Stimulated activated CD4-positive, alpha-beta T cell treated with anti-CD3 and anti-CD28 coated beads, Interleukin-2, amount 100 ng/mL, for 48 hours (primary cell): ENCODE data around the gene ARID5B.

ENCODE experiments used
- DNase-seq, 2 donors: peaks; one replicate each; pipeline ENCODE4 v3.0.0-alpha.2; 2020

Gene ARID5B

GRCh38 chr10:61883371-61884025 is 18.0 kb upstream of the ARID5B start:
- no peak for DNase-seq

- no peak for DNase-seq
Observed at GRCh38 chr10:61887772-61888171, 13.7 kb upstream of the ARID5B start.

- no peak for DNase-seq
Observed at GRCh38 chr10:61888744-61889143, 12.8 kb upstream of the ARID5B start.

DNA sequence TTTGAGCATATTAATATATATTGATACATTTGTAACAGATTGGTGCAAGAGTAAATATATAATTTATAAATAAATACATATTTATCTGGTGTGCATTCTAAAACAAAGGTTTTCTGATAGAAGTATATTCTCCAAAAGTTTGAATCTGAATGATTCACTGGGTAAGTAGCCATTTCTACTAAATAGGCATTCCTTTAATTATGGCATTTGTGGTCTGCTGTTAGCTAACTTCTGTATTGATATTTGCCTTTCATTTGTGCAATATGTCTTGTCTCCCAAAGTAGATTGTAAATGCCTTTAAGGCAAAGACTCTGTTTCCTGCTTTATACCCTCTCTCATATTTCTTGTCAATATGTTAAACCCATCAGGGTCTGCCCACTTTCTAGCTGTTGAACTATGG is 11.1 kb upstream of the ARID5B start:
- DNase-seq, result no peak

GRCh38 chr10:61890881-61891409 is 10.6 kb upstream of the ARID5B start:
- DNase-seq, result no peak

- no peak for DNase-seq
Observed at GRCh38 chr10:61891906-61892585, 9.5 kb upstream of the ARID5B start.

DNA sequence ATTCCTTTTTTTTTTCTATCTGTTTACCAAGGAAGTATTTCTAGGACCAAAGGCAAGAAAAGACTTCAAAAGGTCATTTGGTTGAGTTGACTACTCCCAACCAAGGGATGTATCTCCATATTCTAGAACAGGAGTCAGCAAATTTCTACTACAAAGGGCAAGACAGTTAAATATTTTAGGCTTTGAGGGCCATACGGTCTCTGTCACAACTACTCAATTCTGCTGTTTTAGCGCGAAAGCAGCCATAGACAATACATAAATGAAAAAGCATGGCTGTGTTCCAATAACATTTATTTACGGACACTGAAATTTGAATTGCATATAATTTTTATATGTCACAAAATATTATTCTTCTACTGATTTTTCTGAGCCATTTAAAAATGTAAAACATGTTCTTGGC is 8.5 kb upstream of the ARID5B start:
- DNase-seq, result no peak

DNA sequence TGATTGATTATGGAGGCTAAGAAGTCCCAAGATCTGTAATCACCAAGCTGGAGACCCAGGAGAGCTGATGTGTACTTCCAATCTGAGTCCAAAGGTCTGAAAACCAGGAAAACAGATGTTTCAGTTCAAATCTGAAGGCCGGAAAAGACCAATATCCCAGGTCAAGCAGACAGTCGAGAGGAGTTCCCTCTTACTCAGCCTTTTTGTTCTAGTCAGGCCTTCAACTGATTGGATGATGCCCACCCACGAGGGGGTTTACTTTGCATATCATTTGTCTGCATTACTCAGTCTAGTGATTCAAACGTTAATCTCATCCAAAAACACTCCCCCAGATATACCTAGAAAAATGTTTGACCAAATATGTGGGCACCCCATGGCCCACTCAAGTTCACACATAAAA is 7.4 kb upstream of the ARID5B start:
- DNase-seq, result no peak

DNA sequence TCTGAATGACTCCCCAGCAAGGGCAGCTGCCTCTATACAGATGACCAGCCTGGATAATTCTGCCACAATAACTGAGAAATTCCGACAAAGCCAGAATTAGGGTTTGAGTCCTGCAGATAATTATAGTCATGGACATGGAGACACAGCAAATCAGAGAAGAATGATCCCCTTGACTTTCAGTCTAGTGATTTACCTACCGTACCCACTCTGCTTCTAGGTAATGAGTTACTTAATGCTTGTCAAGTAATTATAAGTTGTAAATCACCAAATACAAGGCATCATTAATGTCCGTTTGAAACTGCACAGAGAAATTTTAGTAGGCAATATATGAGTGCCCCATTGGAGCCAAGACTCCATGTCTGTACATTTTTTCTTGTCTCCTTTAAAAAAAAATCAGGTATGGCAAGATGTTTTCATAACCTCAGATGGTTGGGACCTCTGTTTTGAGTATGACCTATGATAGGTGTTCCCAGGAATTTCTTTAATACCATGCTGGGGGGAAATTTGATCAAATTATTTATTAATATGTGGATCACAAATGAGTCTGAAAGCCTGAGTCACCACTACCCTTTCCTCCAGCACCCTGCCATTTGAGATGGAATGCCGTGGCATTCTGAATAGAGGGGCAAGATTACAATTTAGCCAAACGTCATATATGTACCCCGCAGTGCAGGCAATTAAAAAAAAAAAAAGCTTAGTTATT is 5.5 kb upstream of the ARID5B start:
- DNase-seq, result no peak

DNA sequence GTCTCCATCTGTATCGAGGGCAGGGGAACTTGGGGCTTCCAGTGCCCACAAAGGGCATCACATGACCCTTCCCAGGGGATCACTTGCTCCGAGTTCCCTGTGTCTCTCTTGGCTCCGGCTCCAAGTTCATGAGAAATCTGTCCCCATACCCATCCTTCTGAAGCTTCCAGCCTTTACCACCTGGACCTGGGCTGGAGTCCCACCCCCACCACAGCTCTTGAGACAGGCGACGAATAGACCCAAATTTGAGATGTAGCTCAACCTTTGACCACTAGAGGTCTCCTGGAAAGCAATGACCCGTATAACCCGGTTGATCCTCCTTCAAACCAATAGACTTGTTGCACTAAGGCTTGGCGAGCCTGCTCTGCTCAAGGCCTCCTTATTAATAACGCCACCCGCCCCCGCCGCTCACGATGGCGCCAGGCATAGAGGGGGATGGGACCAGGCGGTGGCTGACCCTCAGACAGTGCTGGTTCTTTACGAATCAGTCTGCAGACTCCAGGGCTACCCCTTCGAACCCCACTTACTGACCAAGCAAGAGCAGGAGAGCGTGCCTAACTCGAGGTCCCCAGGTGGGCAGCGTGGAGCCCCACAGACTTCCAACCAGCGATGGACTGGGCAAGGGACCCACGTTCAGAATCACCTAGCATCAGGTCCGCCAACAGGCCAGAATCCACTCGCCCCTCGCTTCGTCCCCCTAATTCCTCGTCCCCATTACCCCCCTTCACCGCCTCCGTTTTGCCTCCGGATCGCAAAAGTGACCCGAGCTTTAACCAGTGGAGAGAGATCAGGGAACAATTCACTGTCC is 4.4 kb upstream of the ARID5B start:
- DNase-seq, result peak in 1 of 2 donors; percentile 56

- DNase-seq, result no peak
Observed at GRCh38 chr10:61897671-61898434, 3.6 kb upstream of the ARID5B start.

DNA sequence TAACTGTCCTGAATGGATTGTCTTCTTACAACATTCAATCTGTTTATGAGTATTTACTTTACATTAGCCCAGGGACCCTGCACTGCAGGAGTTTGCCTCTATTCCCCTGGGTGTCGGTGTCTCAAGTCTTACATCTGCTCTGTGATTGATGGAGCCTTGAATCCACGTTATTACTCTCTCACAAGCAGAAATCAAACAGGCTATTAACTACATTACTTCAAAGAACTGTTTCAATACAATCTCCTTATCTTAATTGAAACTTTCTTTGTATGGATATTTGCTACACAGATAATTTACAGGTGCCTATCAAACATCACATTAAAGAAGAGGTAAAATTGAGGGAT is 3.1 kb upstream of the ARID5B start:
- DNase-seq, result no peak

- DNase-seq, result no peak
Observed at GRCh38 chr10:61899069-61899531, 2.4 kb upstream of the ARID5B start.

- DNase-seq, result no peak
Observed at GRCh38 chr10:61899663-61899996, 1.9 kb upstream of the ARID5B start.

DNA sequence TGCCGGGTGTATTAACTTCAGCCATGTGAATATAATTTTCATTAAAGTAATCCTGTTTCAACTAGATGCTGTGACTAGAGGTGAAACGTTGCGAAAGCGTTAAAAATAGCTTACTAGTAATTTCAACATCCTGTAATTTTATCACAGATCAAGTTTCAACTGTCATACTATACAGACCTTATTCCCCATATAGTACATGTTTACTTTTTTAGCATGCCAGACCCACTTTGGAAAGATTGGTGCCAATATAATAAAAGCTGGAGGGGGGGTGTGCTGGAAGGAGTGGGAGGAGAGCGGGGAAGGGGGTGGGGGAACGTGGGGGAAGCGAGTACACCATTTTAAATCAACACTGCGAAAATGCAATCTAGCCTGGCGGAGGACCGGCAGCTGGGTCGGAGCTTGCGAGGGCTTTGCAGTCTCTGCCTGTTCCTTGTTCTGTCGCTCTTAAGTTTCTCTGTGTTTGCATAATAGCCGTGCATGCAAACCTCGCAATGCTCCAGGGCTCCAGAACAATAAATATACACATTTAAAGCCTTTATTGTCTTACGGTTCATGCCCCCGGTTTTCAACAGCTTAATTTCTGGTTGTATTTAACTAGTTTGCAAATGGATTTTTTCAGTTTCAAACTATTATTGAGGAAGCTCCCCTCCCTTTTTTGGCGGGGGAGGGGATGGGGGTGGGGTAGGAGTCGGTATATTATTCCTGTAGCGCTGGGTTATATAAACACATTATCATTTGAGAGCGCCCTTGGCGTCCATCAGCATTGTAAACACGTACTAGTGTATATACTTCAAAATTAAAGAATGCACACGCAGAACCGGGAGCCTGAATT is 1.3 kb upstream of the ARID5B start:
- DNase-seq, result peak in 1 of 2 donors; percentile 43

DNA sequence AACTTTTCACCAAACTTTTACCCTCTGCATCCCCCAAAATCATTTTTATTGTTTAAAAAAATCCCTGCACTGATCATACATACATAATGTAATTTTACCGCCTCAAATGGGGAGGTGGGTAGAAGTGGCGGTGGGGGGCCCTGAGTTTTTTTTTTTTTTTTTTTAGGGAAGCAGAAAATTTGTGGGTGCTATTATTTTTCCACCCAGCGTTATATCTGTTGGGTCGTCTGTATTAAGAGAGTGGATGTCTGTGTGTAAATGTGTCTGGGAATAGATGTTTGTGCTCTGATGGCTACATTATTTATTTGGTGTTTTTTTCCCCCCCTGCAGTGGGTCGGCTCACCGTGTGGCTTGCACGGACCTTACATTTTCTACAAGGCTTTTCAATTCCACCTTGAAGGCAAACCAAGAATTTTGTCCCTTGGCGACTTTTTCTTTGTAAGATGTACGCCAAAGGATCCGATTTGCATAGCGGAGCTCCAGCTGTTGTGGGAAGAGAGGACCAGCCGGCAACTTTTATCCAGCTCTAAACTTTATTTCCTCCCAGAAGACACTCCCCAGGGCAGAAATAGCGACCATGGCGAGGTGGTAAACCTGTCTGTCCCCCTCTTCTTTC is 438 bp downstream of the ARID5B start:
- DNase-seq, result no peak

DNA sequence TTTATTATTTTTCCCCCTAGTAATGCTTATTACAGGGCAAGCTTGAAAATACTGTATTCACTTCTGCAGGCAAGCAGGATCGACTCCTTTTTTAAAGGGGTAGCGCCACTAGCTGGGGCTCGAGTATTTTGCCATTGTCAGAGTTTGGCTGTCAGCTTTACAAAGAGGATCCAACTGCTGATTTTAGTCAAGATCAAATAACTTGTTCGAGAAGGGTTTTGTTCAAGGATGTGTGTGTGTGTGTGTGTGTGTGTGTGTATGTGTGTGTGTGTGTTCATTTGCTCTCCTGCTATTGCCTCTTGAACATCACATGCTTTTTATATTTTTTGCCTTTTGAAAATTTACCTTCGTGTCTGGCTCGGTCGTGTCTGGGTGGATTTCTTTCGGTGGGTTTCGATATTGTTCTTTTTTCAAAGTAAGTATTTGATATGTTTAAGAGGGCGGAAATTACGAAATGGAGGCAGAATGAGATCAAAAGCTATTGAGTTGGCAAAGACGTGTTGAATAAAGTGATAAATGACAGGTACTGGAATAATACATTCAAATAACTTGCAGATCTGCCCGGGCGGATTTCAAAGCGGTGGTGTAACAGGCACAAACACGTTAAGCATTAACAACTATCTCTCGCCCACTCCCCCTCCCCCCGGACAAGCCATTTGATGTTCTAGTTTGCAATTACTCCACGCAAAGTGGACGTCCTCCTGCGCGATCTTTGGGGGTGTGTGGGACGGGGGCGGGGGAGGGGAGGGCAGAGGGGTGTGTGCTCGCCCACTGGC is 1.1 kb downstream of the ARID5B start:
- peak in 1 of 2 donors; percentile 26 for DNase-seq

GRCh38 chr10:61903221-61903927 is 1.9 kb downstream of the ARID5B start:
- DNase-seq, result peak; percentile 56 to 60

DNA sequence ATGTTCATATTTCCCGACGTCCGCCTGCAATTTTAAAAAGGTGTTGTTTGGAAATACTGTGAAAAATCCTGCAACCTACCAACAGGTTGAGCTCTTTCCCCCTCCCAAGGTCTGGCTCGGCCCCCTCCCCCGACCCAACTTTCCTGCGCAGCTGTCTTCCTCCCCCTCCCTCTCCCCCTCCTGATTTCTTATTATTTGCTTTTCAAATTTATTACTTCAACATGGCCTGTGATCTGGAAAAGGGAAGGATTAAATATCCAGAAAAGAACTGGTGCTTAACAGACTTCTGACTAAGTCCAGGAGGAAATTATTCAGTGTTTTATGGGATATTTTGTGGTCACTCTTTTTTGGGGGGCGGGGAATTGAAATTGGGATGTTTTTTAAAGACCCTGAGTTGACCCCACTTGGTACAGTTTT is 2.4 kb downstream of the ARID5B start:
- DNase-seq, result no peak
